K562 (cell line): ENCODE data around the gene TMEM248. TPM values are rescaled to one million over a fixed set of nuclear protein-coding genes. Genes with fewer than 3 reads are reported as not detected.
"Not testable (repeated sequence)": the region's sequence is repeated elsewhere in the genome, so short reads cannot be mapped to it uniquely, and the experiment has no call there.

Experiments
- ATAC-seq: fragments of 200-7000 bp; cut with Tn5 transposase; 3 replicates; pipeline ENCODE4 v1.9.1; 2020; ENCODE audit warnings: moderate library complexity
- BruUV-seq: library from RNA; stranded (reverse); fragments of 400-500 nt; replicated peaks from 2 replicates; lab custom pipeline; 2021; lab: Mats Ljungman, UMichigan
- CTCF ChIA-PET: fragments of 300-600 bp; formaldehyde crosslinking; extraction: SDS; loops from one replicate; lab custom pipeline; 2021; ENCODE audit warnings: low intra/inter-chr PET ratio; lab: Yijun Ruan, JAX
- POLR2A ChIA-PET: fragments of 300-600, 350-650 bp; sonication (Branson Sonifier 250); formaldehyde crosslinking; extraction: SDS; loops from one replicate; lab custom pipeline; 2021; ENCODE audit warnings: antibody characterized with exemption, inconsistent platforms; lab: Yijun Ruan, JAX
- DNase-seq, 4 experiments: peaks; one replicate each; pipeline versions ENCODE4 v3.0.0 to v3.0.0-alpha.2; 2011 to 2018; ENCODE audit warnings: low spot score in 3 of 4, mixed read lengths in 3 of 4; ENCODE audit errors: extremely low read depth in 1 of 4
- FAIRE-seq: peaks from 2 replicates; lab custom pipeline; 2011; peaks lifted over from hg19 to GRCh38; lab: Jason Lieb, UNC
- H2AFZ ChIP-seq: 2 replicates; pipeline ENCODE4 v1.6.0; 2011; ENCODE audit warnings: low read depth, low read length, control low read depth, inconsistent platforms
- H3K27ac ChIP-seq: fragments of 200-600 bp; 3 replicates; pipeline ENCODE4 v1.8.0; 2011; ENCODE audit warnings: low read depth, mild to moderate bottlenecking, control low read depth, inconsistent platforms, low read length, moderate library complexity, mixed read lengths; ENCODE audit errors: extremely low read depth
- H3K27me3 ChIP-seq, 2 experiments: fragments of 300-600 bp in 1 of 2; 2 replicates in 1 of 2; 3 replicates in 1 of 2; pipeline versions ENCODE4 v1.6.0 to v1.8.0; 2011; ENCODE audit warnings: inconsistent platforms in 2 of 2, low read length in 2 of 2, mild to moderate bottlenecking in 1 of 2, mixed read lengths in 1 of 2, moderate library complexity in 1 of 2; ENCODE audit not compliant: control insufficient read depth in 2 of 2, insufficient read depth in 2 of 2
- H3K36me3 ChIP-seq: fragments of 300-600 bp; 3 replicates; pipeline ENCODE4 v1.8.0; 2011; ENCODE audit warnings: mild to moderate bottlenecking, low read length, inconsistent platforms; ENCODE audit not compliant: control insufficient read depth, insufficient read depth
- H3K4me1 ChIP-seq, 2 experiments: fragments of 200-600 bp in 1 of 2; replicated peaks in 1 of 2; 2 replicates in 1 of 2; 3 replicates in 1 of 2; pipeline versions ENCODE4 v1.5.1 to v1.8.0; 2011; ENCODE audit warnings: inconsistent platforms in 2 of 2, low read length in 2 of 2, mild to moderate bottlenecking in 1 of 2, mixed read lengths in 1 of 2, moderate library complexity in 1 of 2; ENCODE audit not compliant: control insufficient read depth in 2 of 2, insufficient read depth in 2 of 2
- H3K4me2 ChIP-seq: 2 replicates; pipeline ENCODE4 v1.6.1; 2011; ENCODE audit warnings: low read length, control low read depth, inconsistent platforms, mixed read lengths; ENCODE audit not compliant: insufficient read depth
- H3K4me3 ChIP-seq: fragments of 200-600 bp; sonication (generic), shearing (Covaris generic); 2 replicates; pipeline ENCODE4 v1.5.1; 2016; ENCODE audit warnings: control low read depth, inconsistent platforms
- H3K79me2 ChIP-seq: fragments of 200-600 bp; 3 replicates; pipeline ENCODE4 v1.8.0; 2011; ENCODE audit warnings: low read length, inconsistent platforms; ENCODE audit not compliant: control insufficient read depth, insufficient read depth
- H3K9ac ChIP-seq, 2 experiments: 2 replicates each; pipeline versions ENCODE4 v1.6.0 to v1.6.1; 2011; ENCODE audit warnings: low read depth in 2 of 2, low read length in 2 of 2, control low read depth in 1 of 2, inconsistent platforms in 1 of 2, mild to moderate bottlenecking in 1 of 2, mixed read lengths in 1 of 2; ENCODE audit not compliant: insufficient read depth in 1 of 2
- H3K9me1 ChIP-seq: one replicate; pipeline ENCODE4 v1.6.0; 2011; ENCODE audit warnings: inconsistent platforms, mild to moderate bottlenecking, low read length, moderate library complexity; ENCODE audit not compliant: control insufficient read depth, insufficient read depth
- H3K9me3 ChIP-seq: replicated peaks from 2 replicates; pipeline ENCODE4 v1.5.1; 2011; ENCODE audit warnings: low read depth, low read length, inconsistent platforms; ENCODE audit not compliant: control insufficient read depth, insufficient read depth
- H4K20me1 ChIP-seq: replicated peaks from 2 replicates; pipeline ENCODE4 v1.6.1; 2011; ENCODE audit warnings: low read length, inconsistent platforms, mixed read lengths; ENCODE audit not compliant: control insufficient read depth, insufficient read depth
- CC2D1A ChIP-seq: fragments of 450-650 bp; IDR thresholded peaks from 2 replicates; pipeline ENCODE4 v1.6.1; 2017; ENCODE audit warnings: mild to moderate bottlenecking
- FOXK2 ChIP-seq, 2 experiments: fragments of 450-650 bp; IDR thresholded peaks in 1 of 2; conservative IDR thresholded peaks in 1 of 2; 2 replicates each; pipeline ENCODE4 v1.6.1; 2016; ENCODE audit warnings: low read depth in 2 of 2, mild to moderate bottlenecking in 1 of 2
- IFI16 ChIP-seq: fragments of 250-450 bp; sonication (Bioruptor Pico); IDR thresholded peaks from 2 replicates; pipeline ENCODE4 v2.1.2; 2022; ENCODE audit warnings: mild to moderate bottlenecking, inconsistent platforms
- ILF3 ChIP-seq: fragments of 450-650 bp; IDR thresholded peaks from 2 replicates; pipeline ENCODE4 v1.6.1; 2018; ENCODE audit warnings: antibody characterized with exemption, mild to moderate bottlenecking, moderate library complexity, borderline replicate concordance
- NEUROD1 ChIP-seq: fragments of 150-350 bp; IDR thresholded peaks from 2 replicates; pipeline ENCODE4 v1.6.1; 2014; ENCODE audit warnings: borderline replicate concordance, low read length, low read depth; ENCODE audit not compliant: partially characterized antibody
- SREBF1 ChIP-seq: fragments of 150-350 bp; IDR thresholded peaks from 2 replicates; pipeline ENCODE4 v1.6.1; 2014; ENCODE audit warnings: antibody characterized with exemption, low read depth, low read length, borderline replicate concordance
- TAF15 ChIP-seq: fragments of 200-400 bp; formaldehyde crosslinking; IDR thresholded peaks from 2 replicates; pipeline ENCODE4 v1.6.1; 2017; ENCODE audit warnings: mild to moderate bottlenecking, low read depth, low read length, moderate library complexity
- XRCC5 ChIP-seq: fragments of 200-400 bp; formaldehyde crosslinking; IDR thresholded peaks from 2 replicates; pipeline ENCODE4 v1.6.1; 2017; ENCODE audit warnings: low read depth, mild to moderate bottlenecking, low read length
- ZKSCAN3 ChIP-seq: fragments of 250-450 bp; sonication (Bioruptor Pico); IDR thresholded peaks from 2 replicates; pipeline ENCODE4 v1.4.0; 2020
- ZNF121 ChIP-seq: sonication (generic); formaldehyde crosslinking; conservative IDR thresholded peaks from 2 replicates; pipeline ENCODE4 v1.8.0; 2022; ENCODE audit warnings: missing genetic modification reagents
- whole genome bisulfite sequencing: fragments of 100-300 bp; shearing (Covaris generic); methylation state at CpG from one replicate; pipeline ENCODE4 v1.1.6; 2016; ENCODE audit warnings: low coverage, mixed read lengths; ENCODE audit not compliant: insufficient coverage; ENCODE audit errors: missing lambda C conversion rate; 5-methylcytosine and 5-hydroxymethylcytosine counted together
- in situ Hi-C: fragments of 300-500 bp; cut with MboI; formaldehyde crosslinking; loops from 4 replicates; pipeline ENCODE4 v1.15.0; 2018; ENCODE audit warnings: inconsistent platforms, mixed read lengths
- intact Hi-C: fragments of 100-400 bp; cut with micrococcal nuclease; formaldehyde crosslinking; loops from 2 replicates; pipeline ENCODE4 v1.14.2; 2022
- polyA plus RNA-seq, 8 experiments: library from polyadenylated mRNA; depleted of rRNA in 4 of 8; stranded (reverse) in 5 of 8; unstranded in 3 of 8; fragments of >200 nt; fragmentation: Nextera tagmentation in 2 of 8; fragmentation: Illumina TruSeq in 1 of 8; extraction: Ambion mirVana in 2 of 8; extraction: Trizol in 1 of 8; gene quantifications; 2 replicates each; pipeline versions ENCODE4 v1.2.1 to v1.2.3, GENCODE V29; 2011 to 2014; ENCODE audit warnings: inconsistent platforms in 1 of 8, missing spikeins in 1 of 8
- total RNA-seq, 7 experiments: library from RNA; depleted of rRNA in 6 of 7; stranded (reverse); fragments of >200 nt in 6 of 7; fragmentation: Illumina TruSeq in 2 of 7; extraction: Trizol in 2 of 7; gene quantifications; 2 replicates each; pipeline versions ENCODE4 v1.2.1 to v1.2.3, GENCODE V29; 2011 to 2021; ENCODE audit warnings: low replicate concordance in 1 of 7

TMEM248 gene
- total and polyA plus RNA-seq, 9 of the 15 experiments (the other 6 are each of a cell fraction or from before 2014, with no cell fraction given), result 6.3 to 132 (median 64.4) TPM

DNA sequence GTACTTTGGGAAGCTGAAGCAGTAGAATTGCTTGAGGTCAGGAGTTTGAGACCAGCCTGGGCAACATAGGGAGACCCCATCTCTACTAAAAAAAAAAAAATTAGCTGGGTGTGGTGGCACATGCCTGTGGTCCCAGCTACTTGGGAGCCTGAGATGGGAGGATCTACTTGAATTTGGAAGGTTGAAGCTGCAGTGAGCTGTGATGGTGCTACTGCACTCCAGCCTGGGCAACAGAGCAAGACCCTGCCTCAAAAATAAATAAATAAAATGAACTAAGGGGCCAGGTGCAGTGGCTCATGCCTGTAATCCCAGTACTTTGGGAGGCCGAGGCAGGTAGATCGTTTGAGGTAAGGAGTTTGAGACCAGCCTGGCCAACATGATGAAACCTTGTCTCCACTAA lies 9.8 kb upstream of the TMEM248 start:
- peaks cover 21 to 23% of the 10 kb centered on the region in 2 experiments; a peak in 4 of 5 replicates for H3K4me1 ChIP-seq
- H3K79me2 ChIP-seq, H3K9me3 ChIP-seq, H3K4me2 ChIP-seq, H3K27ac ChIP-seq, CTCF ChIA-PET, H2AFZ ChIP-seq, H3K4me3 ChIP-seq, DNase-seq, intact Hi-C loops, in situ Hi-C loops, H3K9me1 ChIP-seq, H3K9ac ChIP-seq, H3K27me3 ChIP-seq, H3K36me3 ChIP-seq, BruUV-seq, FAIRE-seq, ATAC-seq, POLR2A ChIA-PET: not testable (repeated sequence)
- 43% methylated on average over 2 of the region's 2 CpGs for WGBS
- peak; percentile 63 for TF ChIP-seq ZNF121 (CRISPR knock-in tag)
- TF ChIP-seq, all 486 proteins: peak for 1; not testable (repeated sequence) for 485
- not testable (repeated sequence) for H4K20me1 ChIP-seq

DNA sequence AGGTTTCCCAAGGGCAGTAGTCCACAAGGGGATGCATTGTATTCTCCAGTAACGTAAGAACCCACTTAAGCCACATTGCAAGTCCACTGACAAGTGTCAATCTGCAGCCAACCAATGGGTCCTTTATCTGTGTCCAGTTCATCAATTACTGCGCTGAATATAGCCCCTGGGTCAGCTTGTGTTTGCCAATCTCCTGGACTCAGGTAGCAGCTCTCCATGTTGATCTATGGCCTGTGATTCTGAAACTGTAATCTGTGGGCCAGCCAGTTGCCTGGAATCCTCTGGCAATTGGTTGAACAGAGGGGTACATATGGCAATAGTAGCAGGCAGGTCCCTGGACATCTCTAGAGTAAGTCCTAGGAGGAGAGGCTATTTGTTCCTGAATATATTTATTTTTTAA lies 8.8 kb upstream of the TMEM248 start:
- no peak overlapping the region for H3K4me3 ChIP-seq
- no peak for DNase-seq
- H4K20me1 ChIP-seq, result no peaks in the 10 kb centered on the region
- CTCF ChIA-PET, result no interaction called here
- no peak for FAIRE-seq
- no peaks in the 10 kb centered on the region for H3K79me2 ChIP-seq
- H3K9me1 ChIP-seq, result no peaks in the 10 kb centered on the region
- peaks cover 21 to 23% of the 10 kb centered on the region in 2 experiments; a peak in 4 of 5 replicates for H3K4me1 ChIP-seq
- in situ Hi-C loops, result no loop called here
- ATAC-seq, result no peak; the same call in 2 of the 3 replicates
- H3K4me2 ChIP-seq, result no peak overlapping the region
- intact Hi-C loops, result no loop called here
- H3K36me3 ChIP-seq, result no peaks in the 10 kb centered on the region
- POLR2A ChIA-PET, result interaction anchor here (1.0 kb wide), 1 partner anchor 18 kb away, joined by 3 read pairs; no protein-coding TSS in a partner anchor
- no peaks in the 10 kb centered on the region for H3K27me3 ChIP-seq
- no TSS peak for BruUV-seq
- WGBS, result 42% methylated on average over 2 of the region's 2 CpGs
- no peaks in the 10 kb centered on the region for H3K9me3 ChIP-seq
- 0 out of 2 replicates have a peak overlapping the region, but pooled peaks have one; percentile 40 for H2AFZ ChIP-seq
- no peak overlapping the region for H3K9ac ChIP-seq
- H3K27ac ChIP-seq, result no peak overlapping the region
- TF ChIP-seq NEUROD1, result no peak
- TF ChIP-seq ZKSCAN3 (CRISPR knock-in tag), result no peak
- TF ChIP-seq XRCC5, result no peak
- no peak for TF ChIP-seq ILF3
- no peak for TF ChIP-seq SREBF1
- TF ChIP-seq FOXK2 (conservative IDR thresholded peaks at IDR 0.05 in 1 of 2, IDR thresholded peaks at IDR 0.05 in 1 of 2; ENCODE audit: low read depth in 2 of 2), result no peak
- no peak for TF ChIP-seq IFI16 (CRISPR knock-in tag)
- no peak for TF ChIP-seq TAF15
- no peak for TF ChIP-seq CC2D1A
